H1 (cell line): ENCODE results near the gene TKTL2. TPM values are rescaled to one million over a fixed set of nuclear protein-coding genes. Genes with fewer than 3 reads are reported as not detected.

Experiments used
- CTCF ChIA-PET: fragments of 300-600 bp; sonication (Branson Sonifier 250); formaldehyde crosslinking; loops from one replicate; lab custom pipeline; 2021; ENCODE audit not compliant: partially characterized antibody; lab: Charles Lee
- POLR2A ChIA-PET: fragments of 300-600 bp; sonication (Branson Sonifier 250); formaldehyde crosslinking; loops from one replicate; lab custom pipeline; 2021; ENCODE audit warnings: inconsistent platforms; ENCODE audit not compliant: partially characterized antibody; lab: Charles Lee
- DNase-seq, 2 experiments: peaks; one replicate each; pipeline versions ENCODE4 v3.0.0 to v3.0.0-alpha.2; 2010 to 2022; ENCODE audit warnings: low spot score in 2 of 2, low read depth in 1 of 2, mixed read lengths in 1 of 2
- FAIRE-seq: peaks from 2 replicates; lab custom pipeline; 2011; peaks lifted over from hg19 to GRCh38; lab: Jason Lieb, UNC
- H2AFZ ChIP-seq: 2 replicates; pipeline ENCODE4 v1.8.1; 2012; ENCODE audit warnings: low read length, inconsistent platforms
- H2AK5ac ChIP-seq: 2 replicates; pipeline ENCODE4 v1.6.1; 2013; ENCODE audit warnings: low read depth, low read length
- H2BK120ac ChIP-seq: replicated peaks from 2 replicates; pipeline ENCODE3; 2013; ENCODE audit warnings: low read depth, low read length, inconsistent platforms
- H2BK12ac ChIP-seq: 2 replicates; pipeline ENCODE4 v1.6.1; 2013; ENCODE audit warnings: low read depth, low read length
- H2BK15ac ChIP-seq: 2 replicates; pipeline ENCODE4 v1.6.1; 2013; ENCODE audit warnings: low read length
- H2BK20ac ChIP-seq: 2 replicates; pipeline ENCODE4 v1.6.1; 2013; ENCODE audit warnings: low read length
- H2BK5ac ChIP-seq: 2 replicates; pipeline ENCODE4 v1.6.1; 2013; ENCODE audit warnings: low read depth, low read length
- H3K14ac ChIP-seq: 2 replicates; pipeline ENCODE4 v1.6.1; 2013; ENCODE audit warnings: inconsistent platforms; ENCODE audit not compliant: insufficient read length
- H3K18ac ChIP-seq: 2 replicates; pipeline ENCODE4 v1.6.1; 2013; ENCODE audit warnings: low read length; ENCODE audit errors: extremely low read depth
- H3K23ac ChIP-seq: 2 replicates; pipeline ENCODE4 v1.6.1; 2013; ENCODE audit warnings: inconsistent platforms; ENCODE audit not compliant: insufficient read length
- H3K23me2 ChIP-seq: 2 replicates; pipeline ENCODE4 v1.6.1; 2013; ENCODE audit warnings: low read depth, low read length
- H3K27ac ChIP-seq: 2 replicates; pipeline ENCODE4 v1.6.1; 2011; ENCODE audit warnings: low read depth, low read length, inconsistent platforms
- H3K27me3 ChIP-seq, 4 experiments: replicated peaks in 1 of 4; 1 replicate in 1 of 4; 2 replicates in 3 of 4; pipeline versions ENCODE4 v1.6.1 to v1.8.1; 2011 to 2013; ENCODE audit warnings: low read length in 3 of 4, mild to moderate bottlenecking in 3 of 4, inconsistent platforms in 2 of 4, mixed read lengths in 2 of 4, moderate library complexity in 1 of 4; ENCODE audit not compliant: control insufficient read depth in 3 of 4, insufficient read depth in 3 of 4; ENCODE audit errors: extremely low read depth in 1 of 4
- H3K36me3 ChIP-seq, 4 experiments: 2 replicates each; pipeline versions ENCODE4 v1.6.1 to v1.8.1; 2011 to 2013; ENCODE audit warnings: mild to moderate bottlenecking in 4 of 4, low read length in 3 of 4, moderate library complexity in 2 of 4, control low read depth in 1 of 4, inconsistent platforms in 1 of 4; ENCODE audit not compliant: insufficient read depth in 4 of 4, control insufficient read depth in 2 of 4
- H3K4ac ChIP-seq: replicated peaks from 2 replicates; pipeline ENCODE3; 2013; ENCODE audit warnings: low read length, low read depth, mixed read lengths, inconsistent platforms; ENCODE audit not compliant: insufficient read length
- H3K4me1 ChIP-seq, 4 experiments: replicated peaks in 1 of 4; 1 replicate in 1 of 4; 2 replicates in 3 of 4; pipeline versions ENCODE4 v1.6.1 to v1.8.1; 2011 to 2013; ENCODE audit warnings: low read length in 3 of 4, inconsistent platforms in 2 of 4, mixed read lengths in 1 of 4; ENCODE audit not compliant: insufficient read depth in 4 of 4, control insufficient read depth in 3 of 4
- H3K4me2 ChIP-seq, 2 experiments: 2 replicates each; pipeline versions ENCODE4 v1.6.1 to v1.8.1; 2011 to 2013; ENCODE audit warnings: low read depth in 2 of 2, low read length in 2 of 2, control low read depth in 1 of 2, inconsistent platforms in 1 of 2, mild to moderate bottlenecking in 1 of 2; ENCODE audit not compliant: insufficient read depth in 1 of 2
- H3K4me3 ChIP-seq, 4 experiments: fragments of 200-600, 300-600 bp in 1 of 4; sonication (generic), shearing (Covaris generic), sonication (Bioruptor Twin) in 1 of 4; 2 replicates each; pipeline versions ENCODE4 v1.5.1 to v1.8.1; 2011 to 2016; ENCODE audit warnings: low read length in 4 of 4, low read depth in 3 of 4, control low read depth in 2 of 4, inconsistent platforms in 2 of 4, mild to moderate bottlenecking in 2 of 4, mixed read lengths in 1 of 4, moderate library complexity in 1 of 4; ENCODE audit not compliant: insufficient read depth in 2 of 4; ENCODE audit errors: extremely low read depth in 1 of 4
- H3K56ac ChIP-seq: replicated peaks from 2 replicates; pipeline ENCODE3; 2013; ENCODE audit warnings: low read depth, mild to moderate bottlenecking, mixed read lengths, low read length, inconsistent platforms; ENCODE audit not compliant: insufficient read length
- H3K79me1 ChIP-seq: 2 replicates; pipeline ENCODE4 v1.6.1; 2013; ENCODE audit warnings: low read depth, low read length, control low read depth
- H3K79me2 ChIP-seq, 2 experiments: 2 replicates each; pipeline versions ENCODE4 v1.6.1 to v1.8.1; 2012 to 2013; ENCODE audit warnings: low read length in 2 of 2, mild to moderate bottlenecking in 2 of 2, inconsistent platforms in 1 of 2; ENCODE audit not compliant: insufficient read depth in 2 of 2, control insufficient read depth in 1 of 2
- H3K9ac ChIP-seq, 4 experiments: replicated peaks in 1 of 4; 1 replicate in 1 of 4; 2 replicates in 3 of 4; pipeline versions ENCODE4 v1.6.1 to v1.8.1; 2011 to 2013; ENCODE audit warnings: low read depth in 3 of 4, low read length in 3 of 4, control low read depth in 2 of 4, mild to moderate bottlenecking in 2 of 4, moderate library complexity in 2 of 4, inconsistent platforms in 1 of 4; ENCODE audit errors: extremely low read depth in 1 of 4
- H3K9me3 ChIP-seq, 2 experiments: 2 replicates each; pipeline versions ENCODE4 v1.6.1 to v1.8.1; 2012 to 2013; ENCODE audit warnings: mild to moderate bottlenecking in 2 of 2, moderate library complexity in 2 of 2, control low read depth in 1 of 2, inconsistent platforms in 1 of 2, low read depth in 1 of 2, low read length in 1 of 2, mixed read lengths in 1 of 2; ENCODE audit not compliant: insufficient read depth in 2 of 2
- H4K20me1 ChIP-seq, 2 experiments: replicated peaks in 1 of 2; 2 replicates each; pipeline versions ENCODE3 to v1.8.1; 2011 to 2013; ENCODE audit warnings: inconsistent platforms in 2 of 2, low read length in 2 of 2, mild to moderate bottlenecking in 1 of 2; ENCODE audit not compliant: insufficient read depth in 2 of 2, control insufficient read depth in 1 of 2
- H4K5ac ChIP-seq: 2 replicates; pipeline ENCODE4 v1.6.1; 2013; ENCODE audit warnings: low read length, low read depth, mixed read lengths, inconsistent platforms; ENCODE audit not compliant: insufficient read length
- H4K8ac ChIP-seq: 2 replicates; pipeline ENCODE4 v1.8.0; 2013; ENCODE audit warnings: mild to moderate bottlenecking, moderate library complexity, low read length, inconsistent platforms; ENCODE audit not compliant: insufficient read depth; ENCODE audit errors: extremely low read depth
- H4K91ac ChIP-seq: replicated peaks from 2 replicates; pipeline ENCODE3; 2013; ENCODE audit warnings: low read length, mixed read lengths, inconsistent platforms; ENCODE audit not compliant: insufficient read length
- CBX5 ChIP-seq: fragments of 300-800, 300-1000 bp; sonication (generic); IDR thresholded peaks from 2 replicates; pipeline ENCODE4 v1.7.1; 2016; ENCODE audit warnings: antibody characterized with exemption, low read length, low read depth
- CEBPB ChIP-seq: IDR thresholded peaks from 2 replicates; pipeline ENCODE4 v1.6.1; 2012; ENCODE audit warnings: low read depth, low read length
- CREB1 ChIP-seq: IDR thresholded peaks from 2 replicates; pipeline ENCODE4 v1.6.1; 2012; ENCODE audit warnings: inconsistent platforms
- CTBP2 ChIP-seq: IDR thresholded peaks from 2 replicates; pipeline ENCODE4 v1.7.0; 2011; ENCODE audit warnings: borderline replicate concordance, mild to moderate bottlenecking, moderate library complexity, mixed read lengths, low read length; ENCODE audit not compliant: insufficient read depth, insufficient read length
- CTCF ChIP-seq, 3 experiments: IDR thresholded peaks; 1 replicate in 2 of 3; 2 replicates in 1 of 3; pipeline versions ENCODE4 v1.5.1 to v1.6.1; 2011; ENCODE audit warnings: low read length in 3 of 3, mild to moderate bottlenecking in 3 of 3, inconsistent platforms in 2 of 3, low read depth in 1 of 3, moderate library complexity in 1 of 3; ENCODE audit not compliant: insufficient read depth in 1 of 3; ENCODE audit errors: control extremely low read depth in 1 of 3
- E2F6 ChIP-seq: IDR thresholded peaks from 2 replicates; pipeline ENCODE4 v1.6.1; 2012; ENCODE audit warnings: inconsistent platforms
- GTF2F1 ChIP-seq: IDR thresholded peaks from 2 replicates; pipeline ENCODE4 v1.6.1; 2012; ENCODE audit warnings: low read depth, low read length, improper control_type of control experiment, borderline replicate concordance
- HDAC6 ChIP-seq: IDR thresholded peaks from one replicate; pipeline ENCODE4 v1.7.1; 2012; ENCODE audit warnings: low read depth, mild to moderate bottlenecking, inconsistent platforms, low read length, moderate library complexity
- PHF8 ChIP-seq: fragments of 200-600 bp; sonication (generic); conservative IDR thresholded peaks from 2 replicates; pipeline ENCODE4 v1.7.1; 2012; ENCODE audit warnings: low read depth, mild to moderate bottlenecking, inconsistent platforms, low read length, moderate library complexity
- SUZ12 ChIP-seq: fragments of 200-600 bp; sonication (generic); IDR thresholded peaks from 2 replicates; pipeline ENCODE4 v1.6.1; 2012; ENCODE audit warnings: mild to moderate bottlenecking, inconsistent platforms, low read length, moderate library complexity, mixed read lengths
- TAF1 ChIP-seq: IDR thresholded peaks from 2 replicates; pipeline ENCODE4 v1.6.1; 2011; ENCODE audit warnings: mild to moderate bottlenecking, low read depth, low read length
- YY1 ChIP-seq: IDR thresholded peaks from 2 replicates; pipeline ENCODE4 v1.6.1; 2011; ENCODE audit warnings: low read depth, mild to moderate bottlenecking, low read length
- WGBS, 2 experiments: shearing (Covaris generic) in 1 of 2; methylation state at CpG; one replicate each; pipeline versions ENCODE4 v1.1.6 to v1.1.7; 2013 to 2015; ENCODE audit warnings: low lambda C conversion rate in 2 of 2, mixed read lengths in 2 of 2, inconsistent platforms in 1 of 2, low coverage in 1 of 2, missing lambda C conversion rate in 1 of 2; ENCODE audit not compliant: insufficient replicate concordance in 2 of 2, insufficient coverage in 1 of 2, insufficient read length in 1 of 2; ENCODE audit errors: extremely low coverage in 1 of 2, missing lambda C conversion rate in 1 of 2; 5-methylcytosine and 5-hydroxymethylcytosine counted together
- polyA plus RNA-seq, 7 experiments: library from polyadenylated mRNA; depleted of rRNA in 3 of 7; stranded (reverse) in 5 of 7; unstranded in 2 of 7; fragments of >200 nt in 5 of 7; fragments of 200-250 nt in 2 of 7; gene quantifications; 1 replicate in 5 of 7; 2 replicates in 1 of 7; 4 replicates in 1 of 7; pipeline versions ENCODE4 v1.2.1 to v1.2.3, GENCODE V29; 2011 to 2013; ENCODE audit warnings: missing spikeins in 2 of 7, mixed read lengths in 2 of 7
- total RNA-seq: library from RNA; stranded (reverse); fragmentation: NEBNext Ultra II Directional; extraction: Animal tissue kit (Norgen Biotek cat#: 25700); gene quantifications from 2 replicates; pipeline ENCODE4 v1.2.1, GENCODE V29; 2021

TKTL2 gene
- total and polyA plus RNA-seq, 2 of the 8 experiments (the other 6 are each of a cell fraction or from before 2014, with no cell fraction given), result not detected

DNA sequence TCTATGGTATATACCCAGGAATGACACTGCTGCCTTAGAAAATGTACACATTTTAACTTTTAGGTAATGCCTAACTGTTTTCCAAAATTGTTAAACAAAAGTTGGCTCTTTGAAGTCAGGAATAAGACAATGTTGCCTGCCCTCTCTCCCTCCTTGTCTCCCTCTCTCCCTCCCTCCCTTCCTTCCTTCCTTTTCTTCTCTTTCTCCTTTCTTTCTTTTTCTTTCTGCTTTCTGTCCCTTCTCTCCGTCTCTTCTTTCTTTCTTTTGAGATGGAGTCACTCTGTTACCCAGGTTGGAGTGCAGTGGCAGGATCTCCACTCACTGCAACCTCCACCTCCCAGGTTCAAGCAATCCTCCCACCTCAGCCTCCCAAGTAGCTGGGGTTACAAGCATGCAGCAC, 16.4 kb upstream of the TKTL2 start:
- Histone ChIP-seq H2BK5ac (no peak overlapping the region), H3K79me2 (peaks cover 0 to 4% of the 10 kb centered on the region in 2 experiments; a peak in 1 of 4 replicates), H3K4me3 (no peak overlapping the region), H3K4ac (no peak overlapping the region), H2BK20ac (no peak overlapping the region), H3K36me3 (no peaks in the 10 kb centered on the region), H3K23ac (no peak overlapping the region), H3K9ac (no peak overlapping the region), H3K18ac (no peak overlapping the region), H3K4me1 (peaks cover 0 to 3% (median 1%) of the 10 kb centered on the region in 4 experiments; a peak in 2 of 7 replicates), H2BK120ac (no peak overlapping the region), H3K27me3 (no peaks in the 10 kb centered on the region), H2BK15ac (no peak overlapping the region), H2BK12ac (no peak overlapping the region), H4K91ac (no peak overlapping the region), H3K79me1 (no peaks in the 10 kb centered on the region), H3K56ac (no peak overlapping the region), H3K4me2 (no peak overlapping the region), H2AK5ac (no peak overlapping the region), H3K23me2 (0 out of 2 replicates have a peak, but pooled peaks cover 1% of the 10 kb centered on the region), H3K9me3 (peaks cover 0 to 3% of the 10 kb centered on the region in 2 experiments; a peak in 1 of 4 replicates), H4K8ac (no peak overlapping the region), H4K20me1 (no peaks in the 10 kb centered on the region), H4K5ac (no peak overlapping the region), H3K27ac (no peak overlapping the region), H2AFZ (no peak overlapping the region), H3K14ac (no peak overlapping the region)
- FAIRE-seq (no peak), DNase-seq (no peak)
- 80% methylated on average over 1 of the region's 1 CpG; no CpG with 5 or more reads in 1 of the 2 experiments for WGBS, 2 experiments
- ChIA-PET POLR2A (no interaction called here), CTCF (no interaction called here)
- TF ChIP-seq GTF2F1, result no peak
- no peak for TF ChIP-seq HDAC6
- no peak for TF ChIP-seq CEBPB
- no peak for TF ChIP-seq YY1
- no peak for TF ChIP-seq CREB1
- TF ChIP-seq TAF1, result no peak
- no peak for TF ChIP-seq PHF8
- TF ChIP-seq E2F6, result no peak
- TF ChIP-seq CTCF (IDR thresholded peaks at IDR 0.05; ENCODE audit: control extremely low read depth in 1 of 3, insufficient read depth in 1 of 3, low read depth in 1 of 3, low read length in 3 of 3), result no peak
- TF ChIP-seq CTBP2, result no peak
- TF ChIP-seq CBX5, result no peak
- no peak for TF ChIP-seq SUZ12
